Measurements from ENCODE around the gene MED16.

The MED16 gene

DNA sequence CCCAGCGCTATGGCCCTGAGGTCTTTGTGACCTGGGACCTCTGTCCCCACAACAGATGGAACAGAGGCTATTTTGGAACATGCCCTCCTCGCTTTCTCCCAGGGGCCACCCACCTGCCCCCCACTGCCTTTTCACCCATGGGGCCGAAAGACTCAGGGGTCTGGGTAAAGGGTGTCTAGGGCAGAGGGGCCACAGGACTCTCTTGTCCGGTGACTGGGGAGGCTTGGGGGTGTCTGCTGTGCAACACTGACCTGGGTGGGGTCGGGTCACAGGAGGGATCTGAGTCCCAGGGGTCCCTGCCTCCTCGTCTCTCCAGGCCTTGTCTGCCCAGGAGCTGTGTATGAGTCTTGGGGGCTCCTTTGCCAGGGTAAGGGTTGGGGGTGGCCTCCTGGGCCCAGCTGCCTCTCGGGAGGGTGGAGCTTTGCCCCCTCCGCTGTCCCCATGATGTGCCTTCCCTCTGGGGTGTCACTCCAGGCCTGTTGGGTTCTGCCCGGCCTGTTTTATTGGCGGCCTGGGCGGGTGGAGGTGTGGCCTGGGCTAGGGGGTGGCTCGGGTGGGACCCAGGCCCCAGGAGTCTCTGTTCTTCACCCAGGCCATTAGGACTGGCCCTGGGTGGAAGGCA, 34.9 kb upstream of the MED16 start:
- DNase-seq (ENCODE audit: low read depth) = no peak

DNA sequence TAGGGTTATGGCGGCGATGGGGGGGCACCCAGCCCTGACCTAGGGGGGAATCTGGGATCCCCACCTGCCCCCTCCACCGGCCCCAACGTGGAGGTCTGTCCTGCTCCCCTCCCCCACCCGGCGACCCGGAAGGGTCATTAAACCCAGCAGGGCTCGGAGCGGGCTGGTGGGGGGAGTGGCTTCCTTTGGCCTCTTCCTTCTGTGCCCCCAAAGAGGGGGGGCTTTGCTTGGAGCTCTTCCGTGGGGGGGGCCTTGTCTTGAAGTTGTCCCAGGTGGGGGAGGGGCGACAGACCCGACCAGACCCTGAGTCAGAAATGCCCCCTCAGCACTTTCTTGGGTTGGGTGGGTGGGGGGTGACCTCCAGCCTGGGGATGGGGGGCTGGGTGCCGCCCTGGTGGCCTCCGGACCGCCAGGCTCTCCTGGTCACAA, 34.4 kb upstream of the MED16 start:
- no peak for DNase-seq (ENCODE audit: low read depth)

DNA sequence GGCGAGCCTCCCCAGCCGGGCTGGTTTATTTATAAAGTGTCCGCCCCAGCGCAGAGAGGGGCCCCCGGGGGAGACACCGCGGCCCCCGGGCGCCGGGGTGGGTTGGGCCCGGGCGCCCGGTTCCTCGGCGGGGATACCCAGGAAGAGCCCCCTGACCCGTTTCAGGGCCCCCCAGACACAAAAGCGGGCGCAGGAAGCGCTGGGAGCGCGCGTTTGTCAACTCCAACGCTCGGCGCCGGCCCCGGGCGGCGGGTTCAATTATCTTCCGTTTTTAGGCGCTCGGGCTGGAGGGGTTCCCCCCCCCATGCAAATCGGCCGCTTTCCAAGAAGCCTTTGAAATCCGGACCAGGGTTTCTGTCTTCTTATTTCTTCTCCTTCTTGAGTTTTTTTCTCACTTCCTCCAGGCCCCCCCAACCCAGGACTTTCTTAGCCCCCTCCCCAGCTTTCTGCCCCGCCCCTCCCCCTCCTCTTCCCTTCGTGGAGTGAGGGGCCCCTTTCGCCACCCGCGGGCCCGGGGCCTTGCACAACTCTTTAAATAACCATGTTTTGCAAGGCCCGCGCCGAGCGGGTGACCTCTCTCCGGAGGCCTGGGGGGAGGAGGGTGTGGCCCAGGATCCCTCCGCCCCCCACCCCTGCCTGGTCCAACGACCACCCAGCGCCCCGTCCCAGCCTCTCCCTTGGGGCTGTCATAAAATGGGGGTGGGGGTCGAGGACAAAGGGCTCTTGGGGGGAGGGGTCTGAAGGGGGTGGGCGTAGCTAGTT, 33.8 kb upstream of the MED16 start:
- no peak for DNase-seq (ENCODE audit: low read depth)

DNA sequence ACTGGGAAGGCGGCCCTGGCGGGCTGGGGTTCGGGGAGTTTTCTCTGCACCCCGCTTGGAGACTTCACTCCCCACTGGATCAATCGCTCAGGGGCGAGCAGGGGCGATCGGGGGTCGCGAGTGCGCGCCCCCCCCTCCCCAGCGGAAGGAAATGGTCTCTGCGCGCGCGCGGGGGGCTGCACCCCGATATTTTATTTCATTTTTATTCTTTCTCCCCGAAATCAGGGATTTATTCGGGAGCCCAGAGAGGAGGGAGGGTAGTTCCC, 33.3 kb upstream of the MED16 start:
- DNase-seq (ENCODE audit: low read depth) = no peak

DNA sequence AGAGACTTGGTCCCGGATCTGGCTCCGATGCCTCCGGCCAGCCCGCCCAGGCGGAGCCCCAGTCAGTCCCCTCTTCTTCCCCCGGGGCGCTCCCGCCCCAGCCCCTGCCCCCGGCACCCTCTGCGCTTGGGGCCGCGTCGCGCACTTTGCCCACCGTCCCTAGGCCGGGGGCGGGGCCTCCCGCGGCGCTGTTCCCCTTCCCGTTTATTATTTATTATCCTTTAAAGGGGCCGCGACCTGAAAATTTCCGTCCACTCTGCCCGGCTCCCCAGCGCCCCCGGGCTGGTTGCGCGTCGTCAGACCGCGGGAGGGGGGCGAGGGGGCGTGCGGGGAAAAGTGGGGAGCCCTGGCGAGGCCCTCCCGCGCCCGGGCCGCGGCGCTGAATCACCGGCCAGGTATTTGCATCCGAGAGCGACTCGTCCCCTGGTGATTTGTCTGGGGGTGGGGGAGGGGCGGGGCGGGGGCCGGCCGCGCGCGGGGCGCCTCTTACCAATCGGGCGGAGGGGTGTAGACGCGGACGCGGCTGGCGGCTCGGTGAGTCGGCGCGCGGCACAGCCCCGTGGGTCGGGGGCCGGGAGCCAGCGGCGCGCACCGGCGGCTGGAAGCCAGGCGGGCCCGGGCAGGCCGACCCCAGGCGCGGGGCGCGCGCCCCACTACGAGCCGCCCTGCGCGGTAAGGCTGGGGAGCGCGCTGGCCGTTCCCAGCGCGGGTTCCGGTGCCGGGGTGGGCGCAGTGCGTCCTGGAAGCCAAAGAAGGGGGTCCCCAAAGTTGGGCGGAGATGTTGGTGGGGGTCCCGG, 32.7 kb upstream of the MED16 start, which contains the start of gene ARID3A:
Gene ARID3A (plus strand): TSS at position 510 of the 797 bp plus-strand sequence. CDS start 3,494 bp downstream, outside the sequence.
- DNase-seq (ENCODE audit: low read depth) = peak; percentile 66

DNA sequence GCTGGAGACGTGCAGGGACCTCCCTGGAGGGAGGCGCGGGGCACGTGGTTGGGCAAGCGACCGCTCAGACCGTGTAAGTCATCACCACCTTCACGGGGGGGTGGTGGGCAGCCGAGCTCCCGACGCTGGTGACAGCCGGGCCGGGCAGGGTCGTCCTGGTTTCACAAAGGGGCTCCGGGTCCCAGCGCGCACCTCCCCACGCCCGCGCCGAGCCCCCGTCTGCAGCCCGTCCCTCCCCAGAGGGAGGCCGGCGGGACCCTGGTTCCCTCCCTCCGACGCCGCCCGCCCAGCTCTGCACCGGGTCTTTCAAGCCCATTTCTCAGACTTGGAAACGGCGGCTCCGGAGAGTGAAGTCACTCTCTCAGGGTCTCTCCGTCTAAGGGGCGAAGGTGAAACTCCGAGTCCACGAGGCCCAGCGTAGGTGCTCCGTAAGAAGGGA, 32.1 kb upstream of the MED16 start:
- DNase-seq (ENCODE audit: low read depth) = no peak

DNA sequence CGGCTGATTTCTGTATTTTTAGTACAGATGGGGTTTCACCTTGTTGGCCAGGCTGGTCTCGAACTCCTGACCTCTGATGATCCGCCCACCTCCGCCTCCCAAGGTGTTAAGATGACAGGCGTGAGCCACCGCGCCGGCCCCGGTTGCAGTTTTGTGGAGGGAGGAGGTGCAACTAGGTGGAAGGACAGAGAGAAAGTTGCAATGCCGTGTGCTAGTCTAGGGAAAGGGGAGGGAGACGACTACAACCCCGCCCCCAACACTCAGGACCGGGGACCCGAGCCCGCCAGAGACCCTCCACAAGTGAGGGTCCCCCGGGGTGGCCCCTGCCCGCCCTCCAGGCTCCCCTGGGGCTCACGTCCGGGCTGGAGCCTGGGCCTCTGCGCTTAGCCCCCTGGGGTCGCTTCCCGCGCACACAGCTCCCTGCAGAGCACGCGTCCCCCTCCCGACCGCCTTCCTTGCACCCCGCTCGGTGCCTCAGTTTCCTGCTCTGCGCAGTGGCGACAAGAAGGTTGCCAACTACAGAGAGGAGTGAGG, 31.6 kb upstream of the MED16 start:
- no peak for DNase-seq (ENCODE audit: low read depth)

DNA sequence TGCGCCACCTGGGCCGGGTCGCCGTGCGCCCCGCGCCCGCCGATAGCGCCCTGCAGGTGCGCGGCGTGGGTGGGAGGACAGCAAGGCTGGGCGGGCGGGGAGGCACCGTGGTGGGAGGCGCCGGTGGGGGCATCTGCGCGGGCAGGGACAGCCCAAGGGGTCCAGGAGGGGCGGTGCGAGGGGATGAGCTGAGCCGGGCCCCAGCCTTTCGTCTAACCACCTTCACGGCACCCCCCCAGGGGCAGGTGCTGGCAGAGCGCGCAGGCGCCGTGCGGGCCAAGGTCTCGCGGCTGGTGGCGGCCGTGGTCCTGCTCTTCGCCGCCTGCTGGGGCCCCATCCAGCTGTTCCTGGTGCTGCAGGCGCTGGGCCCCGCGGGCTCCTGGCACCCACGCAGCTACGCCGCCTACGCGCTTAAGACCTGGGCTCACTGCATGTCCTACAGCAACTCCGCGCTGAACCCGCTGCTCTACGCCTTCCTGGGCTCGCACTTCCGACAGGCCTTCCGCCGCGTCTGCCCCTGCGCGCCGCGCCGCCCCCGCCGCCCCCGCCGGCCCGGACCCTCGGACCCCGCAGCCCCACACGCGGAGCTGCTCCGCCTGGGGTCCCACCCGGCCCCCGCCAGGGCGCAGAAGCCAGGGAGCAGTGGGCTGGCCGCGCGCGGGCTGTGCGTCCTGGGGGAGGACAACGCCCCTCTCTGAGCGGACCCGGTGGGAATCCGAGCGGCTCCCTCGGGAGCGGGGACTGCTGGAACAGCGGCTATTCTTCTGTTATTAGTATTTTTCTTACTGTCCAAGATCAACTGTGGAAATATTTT, 27.3 kb upstream of the MED16 start:
- DNase-seq (ENCODE audit: low read depth) = peak; percentile 59

DNA sequence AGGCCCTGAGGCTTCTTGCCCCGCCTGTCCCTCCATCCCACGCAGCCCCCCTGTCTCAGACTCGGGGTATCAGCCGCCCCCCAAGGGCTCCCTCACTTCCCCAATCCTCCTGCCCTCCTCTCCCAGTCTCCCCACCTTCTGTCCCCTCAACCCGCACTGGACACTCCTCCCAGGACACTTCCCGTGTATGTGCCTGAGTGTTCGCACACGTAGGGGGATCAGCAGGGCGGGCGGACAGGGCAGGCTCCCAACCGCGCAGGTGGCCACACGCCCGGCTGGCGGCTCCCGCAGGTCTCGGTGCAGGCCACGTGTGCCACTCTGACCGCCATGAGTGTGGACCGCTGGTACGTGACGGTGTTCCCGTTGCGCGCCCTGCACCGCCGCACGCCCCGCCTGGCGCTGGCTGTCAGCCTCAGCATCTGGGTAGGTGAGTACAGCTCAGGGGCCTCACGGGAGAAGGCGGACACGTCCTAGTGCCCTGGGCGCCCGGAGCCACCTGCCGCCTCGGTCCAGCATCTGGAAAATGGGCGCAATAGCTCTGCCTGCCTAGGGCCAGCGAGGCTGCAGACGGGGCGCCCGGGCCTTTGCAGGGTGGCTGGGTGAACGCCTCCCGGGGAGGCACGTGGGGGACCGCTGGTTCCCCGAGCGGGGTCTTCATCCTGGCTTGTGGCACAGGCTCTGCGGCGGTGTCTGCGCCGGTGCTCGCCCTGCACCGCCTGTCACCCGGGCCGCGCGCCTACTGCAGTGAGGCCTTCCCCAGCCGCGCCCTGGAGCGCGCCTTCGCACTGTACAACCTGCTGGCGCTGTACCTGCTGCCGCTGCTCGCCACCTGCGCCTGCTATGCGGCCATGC, 26.4 kb upstream of the MED16 start:
- no peak for DNase-seq (ENCODE audit: low read depth)

DNA sequence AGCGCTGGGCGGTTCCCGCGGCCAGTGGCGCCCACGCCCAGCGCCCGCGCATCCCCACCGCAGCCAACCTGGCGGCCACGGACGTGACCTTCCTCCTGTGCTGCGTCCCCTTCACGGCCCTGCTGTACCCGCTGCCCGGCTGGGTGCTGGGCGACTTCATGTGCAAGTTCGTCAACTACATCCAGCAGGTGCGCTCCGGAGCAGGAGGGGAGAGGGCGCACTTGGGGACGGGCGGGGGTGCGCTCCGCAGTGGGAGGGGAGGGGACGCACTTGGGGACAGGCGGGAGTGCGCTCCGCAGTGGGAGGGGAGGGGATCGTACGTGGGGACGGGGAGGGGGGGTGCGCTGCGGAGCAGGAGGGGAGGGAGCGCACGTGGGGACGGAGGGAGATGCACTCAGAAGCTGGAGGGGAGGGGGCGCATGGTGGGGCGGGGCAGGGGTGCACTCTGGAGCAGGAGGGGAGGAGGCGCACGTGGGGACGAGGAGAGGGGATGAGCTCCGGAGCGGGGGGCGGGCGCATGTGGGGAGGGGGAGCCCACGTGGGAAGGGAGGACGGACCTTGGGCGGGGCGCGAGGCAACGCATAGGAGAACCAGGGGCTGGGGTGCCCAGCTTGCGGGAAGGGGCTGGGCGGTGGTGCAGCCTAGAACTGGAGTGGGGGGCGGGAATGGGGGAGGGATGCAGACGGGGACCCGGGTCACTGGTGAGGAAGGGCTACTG, 25.7 kb upstream of the MED16 start:
- DNase-seq (ENCODE audit: low read depth) = no peak

DNA sequence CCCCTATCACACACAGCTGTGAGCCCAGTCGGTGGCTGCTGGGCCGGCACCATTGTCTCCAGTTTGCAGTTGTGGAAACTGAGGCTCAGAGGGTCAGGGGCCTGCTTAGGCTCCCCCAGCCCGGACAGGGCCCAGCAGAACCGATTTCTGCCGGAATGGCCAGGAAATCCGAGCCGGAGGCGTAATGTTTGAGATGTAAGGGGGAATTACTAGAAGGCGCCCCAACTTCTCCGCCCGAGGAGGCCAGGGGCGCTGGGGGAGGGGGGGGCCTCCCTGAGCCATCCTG, 25.1 kb upstream of the MED16 start:
- DNase-seq (ENCODE audit: low read depth) = no peak

DNA sequence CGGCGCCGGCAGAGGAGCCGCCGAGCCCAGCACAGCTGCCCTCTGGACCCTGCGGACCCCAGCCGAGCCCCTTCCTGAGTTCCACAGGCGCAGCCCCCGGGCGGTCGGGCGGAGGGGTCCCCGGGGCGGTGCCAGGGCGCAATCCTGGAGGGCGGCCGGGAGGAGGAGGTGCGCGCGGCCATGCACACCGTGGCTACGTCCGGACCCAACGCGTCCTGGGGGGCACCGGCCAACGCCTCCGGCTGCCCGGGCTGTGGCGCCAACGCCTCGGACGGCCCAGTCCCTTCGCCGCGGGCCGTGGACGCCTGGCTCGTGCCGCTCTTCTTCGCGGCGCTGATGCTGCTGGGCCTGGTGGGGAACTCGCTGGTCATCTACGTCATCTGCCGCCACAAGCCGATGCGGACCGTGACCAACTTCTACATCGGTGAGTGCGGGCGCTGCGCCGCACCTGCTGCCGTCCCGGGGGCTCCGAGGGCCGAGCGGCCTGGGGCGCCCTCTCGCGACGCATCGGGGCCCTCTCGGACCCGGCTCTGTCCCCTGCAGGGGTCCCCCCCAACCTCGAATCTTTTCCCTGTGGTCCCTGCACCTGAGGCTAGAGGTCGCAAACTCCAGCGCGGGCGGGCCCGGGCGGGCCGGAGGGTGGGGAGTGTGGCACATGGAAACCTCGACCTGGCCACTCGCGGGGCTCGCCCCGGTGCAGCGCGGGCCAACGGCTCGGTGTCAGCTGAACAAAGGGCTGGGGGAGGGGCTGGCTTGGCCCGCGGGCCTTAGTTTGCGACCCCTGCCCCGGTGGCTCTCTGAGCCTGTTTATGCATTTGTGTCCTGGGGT, 24.6 kb upstream of the MED16 start, which contains the start of gene KISS1R:
Gene KISS1R (plus strand): TSS at position 11 of the 829 bp plus-strand sequence. CDS start 170 bp downstream, at position 181.
- DNase-seq (ENCODE audit: low read depth) = no peak

DNA sequence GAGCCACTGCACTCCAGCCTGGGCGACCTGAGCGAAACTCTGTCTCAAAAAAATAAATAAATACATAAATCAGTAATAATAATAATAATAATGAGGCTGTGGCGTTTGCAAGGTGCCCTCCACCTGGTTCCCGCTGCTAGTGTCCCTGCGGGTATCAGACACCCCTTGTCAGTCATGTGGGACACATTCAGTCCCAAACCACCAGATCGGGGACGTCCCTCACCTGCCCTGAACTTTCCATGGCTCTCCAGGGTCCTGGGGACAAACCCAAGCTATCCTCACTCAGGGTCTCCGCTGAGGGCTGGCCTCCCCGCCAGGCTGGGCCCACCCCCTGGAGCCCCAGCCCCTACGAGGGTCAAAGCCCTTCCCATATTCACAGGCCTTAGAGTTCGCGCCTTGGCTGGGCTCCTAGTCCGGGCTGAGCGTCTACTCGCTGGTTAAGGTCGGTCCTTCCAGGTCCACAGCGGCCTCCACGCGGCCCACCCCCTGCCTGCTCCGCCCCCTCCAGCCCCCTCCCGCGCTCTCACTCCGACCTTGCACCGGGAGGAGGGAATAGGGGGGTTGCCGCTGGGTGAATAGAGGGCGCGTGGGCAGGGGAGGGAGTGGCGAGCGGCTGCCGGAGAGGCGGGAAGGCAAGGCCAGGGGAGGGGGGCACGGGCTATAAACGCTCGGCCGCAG, 23.8 kb upstream of the MED16 start:
- DNase-seq (ENCODE audit: low read depth) = no peak

DNA sequence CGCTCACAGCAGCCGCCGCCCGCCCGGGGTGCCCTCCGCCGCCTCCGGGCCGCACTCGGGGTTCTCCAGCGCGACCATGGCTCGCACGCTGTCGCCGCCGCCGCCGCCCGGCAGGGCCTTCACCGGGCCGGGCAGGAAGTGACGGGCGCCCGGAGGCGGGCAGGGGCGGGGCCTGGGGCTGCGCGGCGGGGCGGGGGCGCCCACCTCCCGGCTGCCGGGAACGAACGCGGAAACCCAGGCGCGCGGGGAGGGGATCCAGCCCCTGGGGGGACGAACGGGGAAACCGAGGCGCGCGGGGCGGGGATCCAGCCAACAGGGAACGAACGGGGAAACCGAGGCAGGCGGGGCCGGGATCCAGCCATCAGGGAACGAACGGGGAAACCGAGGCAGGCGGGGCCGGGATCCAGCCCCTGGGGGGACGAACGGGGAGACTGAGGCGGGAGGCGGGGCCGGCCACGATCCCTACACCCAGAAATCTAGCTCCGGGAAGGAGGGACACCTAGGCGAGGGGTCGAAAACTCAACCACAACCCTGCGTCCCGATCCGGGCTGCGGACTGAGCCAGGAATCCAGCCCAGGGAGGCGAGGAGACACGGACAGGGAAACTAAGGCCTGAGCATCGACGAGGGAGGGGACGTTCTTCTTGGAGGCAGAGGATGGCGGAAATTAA, 20.2 kb upstream of the MED16 start, which contains the start of gene R3HDM4:
Gene R3HDM4 (minus strand): TSS at position 140 of the 669 bp plus-strand sequence. CDS start 62 bp downstream, at position 78.
- peak; percentile 79 for DNase-seq (ENCODE audit: low read depth)

DNA sequence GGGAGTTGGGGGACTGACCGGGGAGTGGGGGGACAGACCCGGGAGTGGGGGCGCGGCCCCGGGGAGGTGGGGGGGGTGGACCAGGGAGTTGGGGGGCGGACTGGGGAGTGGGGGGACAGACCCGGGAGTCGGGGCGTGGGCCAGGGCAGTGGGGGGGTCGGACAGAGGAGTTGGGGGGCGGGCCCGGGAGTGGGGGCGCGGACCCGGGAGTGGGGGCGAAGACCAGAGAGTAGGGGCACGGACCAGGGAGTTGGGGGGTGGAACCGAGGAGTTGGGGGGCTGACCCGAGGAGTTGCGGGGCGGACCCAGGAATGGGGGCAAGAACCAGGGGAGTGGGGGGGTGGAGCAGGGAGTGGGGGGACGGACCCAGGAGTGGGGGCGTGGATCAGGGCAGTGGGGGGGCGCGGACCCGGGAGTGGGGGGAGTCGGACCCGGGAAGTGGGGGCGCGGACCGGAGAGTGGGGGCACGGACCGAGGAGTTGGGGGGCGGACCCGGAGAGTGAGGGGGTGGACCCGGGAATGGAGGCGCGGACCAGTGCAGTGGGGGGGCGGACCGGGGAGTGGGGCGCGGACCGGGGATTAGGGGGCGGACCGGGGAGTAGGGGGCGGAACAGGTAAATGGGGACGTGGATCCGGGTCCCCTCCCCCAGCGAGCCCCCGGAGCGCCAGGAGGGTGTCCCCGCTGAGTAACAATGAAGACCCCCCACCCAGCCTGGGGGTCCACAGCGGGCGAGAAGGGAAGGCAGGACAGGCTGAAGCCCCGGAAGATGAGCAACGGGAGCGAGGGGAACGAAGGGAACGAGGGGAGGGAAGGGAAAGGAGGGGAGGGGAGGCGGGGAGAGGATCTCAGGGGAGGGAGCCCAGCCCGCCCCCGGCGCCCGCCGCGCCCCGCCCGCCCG, 19.4 kb upstream of the MED16 start:
- DNase-seq (ENCODE audit: low read depth) = no peak

DNA sequence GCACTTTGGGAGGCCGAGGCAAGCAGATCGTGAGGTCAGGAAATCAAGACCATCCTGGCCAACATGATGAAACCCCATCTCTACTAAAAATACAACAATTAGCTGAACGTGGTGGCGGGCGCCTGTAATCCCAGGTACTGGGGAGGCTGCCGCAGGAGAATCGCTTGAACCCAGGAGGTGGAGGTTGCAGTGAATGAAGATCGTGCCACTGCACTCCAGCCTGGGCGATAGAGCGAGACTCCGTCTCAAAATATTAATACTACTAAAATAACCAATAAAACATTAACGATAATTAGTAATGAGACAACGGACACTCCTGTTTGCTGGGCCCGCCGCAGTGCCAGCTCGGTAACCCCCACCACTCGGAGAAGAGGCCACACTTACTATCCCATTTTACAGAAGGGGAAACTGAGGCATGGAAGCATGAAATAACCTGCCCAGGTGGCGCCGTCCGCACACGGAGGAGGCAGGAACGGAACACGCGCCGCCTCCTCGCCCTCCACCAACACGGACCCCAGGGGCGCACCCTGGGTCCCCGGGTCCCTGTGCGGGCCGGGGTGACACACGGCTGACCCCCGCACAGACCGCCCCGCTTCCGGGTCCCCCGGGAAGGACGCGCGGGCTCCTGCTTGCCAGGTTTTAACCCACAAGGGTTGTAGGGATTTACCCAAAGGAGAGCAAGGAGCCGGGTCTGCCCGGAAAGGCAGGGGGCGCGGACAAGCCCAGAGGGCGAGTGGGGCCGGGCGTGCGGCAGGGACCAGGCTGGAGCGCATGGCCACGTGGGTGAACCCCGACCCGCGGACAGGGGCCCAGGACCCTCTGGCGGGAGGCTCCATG, 18.4 kb upstream of the MED16 start:
- DNase-seq (ENCODE audit: low read depth) = no peak
